ENCODE measurements around the gene IGSF3. TPM values are rescaled to one million over a fixed set of nuclear protein-coding genes. Genes with fewer than 3 reads are reported as not detected.

Gene IGSF3
- total and polyA plus RNA-seq, 2 experiments from 2014 or later, result 7.3 to 37.8 TPM

GRCh38 chr1:116578581-116578980 is 89.0 kb downstream of the IGSF3 start:
- TF ChIP-seq ZNF462 (CRISPR knock-in tag; IDR thresholded peaks at IDR 0.05), result no peak
- no peak for TF ChIP-seq JUNB (IDR thresholded peaks at IDR 0.05; ENCODE audit: unreplicated experiment)
- no peak for TF ChIP-seq EZH2phosphoT487 (IDR thresholded peaks at IDR 0.05; ENCODE audit: unreplicated experiment)
- TF ChIP-seq CREB1 (CRISPR knock-in tag; IDR thresholded peaks at IDR 0.05; ENCODE audit: low read depth), result no peak
- no peak for TF ChIP-seq ETS1 (IDR thresholded peaks at IDR 0.05)
- TF ChIP-seq POLR2AphosphoS5 (IDR thresholded peaks at IDR 0.05; ENCODE audit: low read depth), result no peak
- TF ChIP-seq REST (IDR thresholded peaks at IDR 0.05; ENCODE audit: unreplicated experiment), result no peak
- TF ChIP-seq NANOG (IDR thresholded peaks at IDR 0.05; ENCODE audit: borderline replicate concordance), result no peak
- no peak for TF ChIP-seq CTCF (conservative IDR thresholded peaks at IDR 0.05; ENCODE audit: low read depth in 2 of 2)
- no peak for TF ChIP-seq EZH2 (IDR thresholded peaks at IDR 0.05; ENCODE audit: low read depth, unreplicated experiment)
- no peak for TF ChIP-seq STAT1 (IDR thresholded peaks at IDR 0.05; ENCODE audit: unreplicated experiment)
- TF ChIP-seq ZNF114 (CRISPR knock-in tag; IDR thresholded peaks at IDR 0.05), result no peak
- TF ChIP-seq ZNF331 (CRISPR knock-in tag; IDR thresholded peaks at IDR 0.05; ENCODE audit: low read depth), result no peak
- Histone ChIP-seq H3K4me2 (no peak overlapping the region), H3K4me3 (no peak overlapping the region), H3K27ac (ENCODE audit: low read depth) (no peak overlapping the region), H3K79me2 (replicated peaks; ENCODE audit: insufficient read depth) (no peaks in the 10 kb centered on the region), H3K9me2 (ENCODE audit: insufficient read depth) (no peaks in the 10 kb centered on the region), H3F3A (replicated peaks; ENCODE audit: low read depth) (no peaks in the 10 kb centered on the region), H4K20me1 (replicated peaks; ENCODE audit: insufficient read depth) (no peaks in the 10 kb centered on the region; the same call in 1 of the 2 replicates), H3K36me3 (ENCODE audit: insufficient read depth) (0 out of 2 replicates have a peak, but pooled peaks cover 6% of the 10 kb centered on the region), H2AFZ (no peak overlapping the region), H3K4me1 (ENCODE audit: insufficient read depth) (peaks cover 4% of the 10 kb centered on the region; the same call in 1 of the 2 replicates), H3K27me3 (ENCODE audit: insufficient read depth) (no peaks in the 10 kb centered on the region)
- no peak overlapping the region for H3K27ac Mint-ChIP-seq
- H3K4me1 Mint-ChIP-seq, result peaks cover 5% of the 10 kb centered on the region; the same call in 2 of the 3 replicates
- no peak for ATAC-seq
- H3K9me3 Mint-ChIP-seq, result no peaks in the 10 kb centered on the region
- DNase-seq (ENCODE audit: low spot score), result no peak
- H3K36me3 Mint-ChIP-seq (ENCODE audit: low read depth), result peaks cover 3% of the 10 kb centered on the region
- H3K4me3 Mint-ChIP-seq, result no peak overlapping the region
- peaks cover 2% of the 10 kb centered on the region for H3K27me3 Mint-ChIP-seq (ENCODE audit: insufficient read depth, low read depth, poor library complexity)
